ENCODE data around the gene REXO2. TPM values are rescaled to one million over a fixed set of nuclear protein-coding genes. Genes with fewer than 3 reads are reported as not detected.

The REXO2 gene
- total and polyA plus RNA-seq, 2 of the 8 experiments (the other 6 are each of a cell fraction or from before 2014, with no cell fraction given) = 111 to 114 TPM

- TF ChIP-seq CHD7 (IDR thresholded peaks at IDR 0.05; ENCODE audit: insufficient replicate concordance, low read length) = no peak
- no peak for TF ChIP-seq EGR1 (IDR thresholded peaks at IDR 0.05; ENCODE audit: borderline replicate concordance, low read depth, low read length)
- no peak for TF ChIP-seq GTF2F1 (IDR thresholded peaks at IDR 0.05; ENCODE audit: borderline replicate concordance, low read depth, low read length)
- no peak for TF ChIP-seq HDAC2 (IDR thresholded peaks at IDR 0.05; ENCODE audit: borderline replicate concordance in 1 of 2, low read depth in 2 of 2, low read length in 2 of 2)
- TF ChIP-seq CEBPB (IDR thresholded peaks at IDR 0.05; ENCODE audit: low read depth, low read length) = 0 out of 2 replicates have a peak, but pooled peaks have one; percentile 8
Measured at GRCh38 chr11:114448749-114449482, 9.6 kb downstream of the REXO2 start (continued).

Measured in H1 (cell line).